ENCODE data around the gene CLEC17A. TPM values are rescaled to one million over a fixed set of nuclear protein-coding genes. Genes with fewer than 3 reads are reported as not detected.
"Not testable (repeated sequence)": the region's sequence is repeated elsewhere in the genome, so short reads cannot be mapped to it uniquely, and the experiment has no call there.

CLEC17A gene, protein sequence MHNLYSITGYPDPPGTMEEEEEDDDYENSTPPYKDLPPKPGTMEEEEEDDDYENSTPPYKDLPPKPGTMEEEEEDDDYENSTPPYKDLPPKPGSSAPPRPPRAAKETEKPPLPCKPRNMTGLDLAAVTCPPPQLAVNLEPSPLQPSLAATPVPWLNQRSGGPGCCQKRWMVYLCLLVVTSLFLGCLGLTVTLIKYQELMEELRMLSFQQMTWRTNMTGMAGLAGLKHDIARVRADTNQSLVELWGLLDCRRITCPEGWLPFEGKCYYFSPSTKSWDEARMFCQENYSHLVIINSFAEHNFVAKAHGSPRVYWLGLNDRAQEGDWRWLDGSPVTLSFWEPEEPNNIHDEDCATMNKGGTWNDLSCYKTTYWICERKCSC
- under 1 TPM in 2 of 4 donors, not detected in 2; 0.23 to 0.26 TPM for polyA plus RNA-seq (ENCODE audit: insufficient read length in 4 of 4)

DNA sequence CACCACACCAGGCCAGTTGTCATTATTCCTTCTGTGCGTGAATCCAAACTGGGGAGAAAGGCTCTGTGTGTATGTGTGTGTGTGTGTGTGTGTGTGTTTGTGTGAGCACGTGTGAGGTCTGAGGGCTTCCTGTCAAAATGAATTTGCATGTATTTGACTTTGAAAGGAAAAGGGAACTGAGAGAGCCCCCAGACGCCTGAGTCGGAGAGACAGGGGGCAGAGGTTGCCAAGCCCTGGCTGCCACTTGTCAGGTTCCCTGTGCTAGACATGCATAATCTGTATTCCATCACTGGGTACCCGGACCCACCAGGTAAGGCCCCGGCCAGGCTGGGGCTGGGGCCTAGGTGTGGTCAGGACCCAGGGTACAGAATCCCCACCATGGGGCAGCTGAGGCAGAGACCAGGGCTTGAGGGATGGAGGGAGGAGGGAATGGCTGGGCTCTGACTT is at the start of gene CLEC17A:
TSS of gene CLEC17A (plus strand) at position 191 of the 447 bp plus-strand sequence. CDS start at position 268, 77 bp downstream.
- DNase-seq (ENCODE audit: low read depth in 4 of 4, low spot score in 2 of 4): no peak

DNA sequence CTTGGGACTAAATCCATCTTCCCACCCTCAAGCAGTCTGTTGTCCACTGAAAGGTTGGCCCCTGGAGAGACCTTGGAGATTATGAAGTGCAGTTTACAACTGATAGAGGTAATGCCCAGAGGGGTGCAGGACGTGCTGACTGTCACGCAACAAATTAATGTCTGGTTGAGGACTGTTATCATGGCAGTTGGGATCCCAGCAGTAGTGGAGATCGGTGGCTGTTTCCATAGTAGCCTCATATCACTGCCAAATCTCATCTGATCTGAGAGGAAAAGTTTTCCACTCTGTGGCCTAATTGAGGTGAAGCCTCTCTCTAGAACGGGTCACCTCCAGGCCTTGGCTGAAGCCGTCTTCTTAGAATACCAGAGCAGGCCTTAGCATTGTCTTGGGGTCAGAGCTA is 49.4 kb upstream of the CLEC17A start:
- no peak for DNase-seq (ENCODE audit: low read depth in 4 of 4, low spot score in 2 of 4)

DNA sequence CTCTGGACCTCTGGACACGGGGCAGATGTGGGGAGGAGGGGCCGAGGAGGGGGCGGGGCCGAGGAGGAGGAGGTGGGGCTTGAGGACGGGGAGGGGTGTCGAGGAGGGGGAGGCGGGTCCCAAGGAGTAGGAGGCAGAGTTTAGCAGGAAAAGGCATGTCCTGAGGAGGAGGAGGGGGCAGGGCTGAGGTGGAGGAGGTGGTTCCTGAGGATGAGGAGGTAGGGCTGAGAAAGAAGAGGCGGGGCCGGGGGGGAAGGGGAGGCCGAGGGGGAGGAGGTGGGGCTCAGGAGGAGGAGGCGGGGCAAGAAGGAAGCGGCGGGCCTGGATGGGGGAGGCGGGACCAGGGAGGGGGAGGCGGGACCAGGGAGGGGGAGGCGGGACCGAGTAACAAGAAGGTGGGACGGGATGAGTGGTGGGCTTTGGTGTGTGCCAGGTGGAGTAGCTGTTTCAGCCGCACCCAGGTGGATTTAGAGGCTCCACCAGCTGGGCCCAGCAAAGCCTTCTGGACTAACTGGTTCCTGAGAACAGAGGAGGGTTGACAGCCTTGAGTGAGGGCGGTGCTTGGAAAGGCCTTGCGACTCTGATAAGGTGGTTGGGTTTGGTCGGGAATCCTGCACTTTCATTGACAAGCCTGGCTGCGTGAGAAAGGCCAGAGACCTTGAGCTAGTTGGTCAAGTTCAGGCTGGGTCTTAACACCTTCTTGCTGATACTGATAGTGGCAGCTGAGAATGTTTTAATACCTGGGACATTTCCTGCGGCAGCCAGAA is 45.8 kb upstream of the CLEC17A start:
- DNase-seq (ENCODE audit: low read depth in 4 of 4, low spot score in 2 of 4): no peak

DNA sequence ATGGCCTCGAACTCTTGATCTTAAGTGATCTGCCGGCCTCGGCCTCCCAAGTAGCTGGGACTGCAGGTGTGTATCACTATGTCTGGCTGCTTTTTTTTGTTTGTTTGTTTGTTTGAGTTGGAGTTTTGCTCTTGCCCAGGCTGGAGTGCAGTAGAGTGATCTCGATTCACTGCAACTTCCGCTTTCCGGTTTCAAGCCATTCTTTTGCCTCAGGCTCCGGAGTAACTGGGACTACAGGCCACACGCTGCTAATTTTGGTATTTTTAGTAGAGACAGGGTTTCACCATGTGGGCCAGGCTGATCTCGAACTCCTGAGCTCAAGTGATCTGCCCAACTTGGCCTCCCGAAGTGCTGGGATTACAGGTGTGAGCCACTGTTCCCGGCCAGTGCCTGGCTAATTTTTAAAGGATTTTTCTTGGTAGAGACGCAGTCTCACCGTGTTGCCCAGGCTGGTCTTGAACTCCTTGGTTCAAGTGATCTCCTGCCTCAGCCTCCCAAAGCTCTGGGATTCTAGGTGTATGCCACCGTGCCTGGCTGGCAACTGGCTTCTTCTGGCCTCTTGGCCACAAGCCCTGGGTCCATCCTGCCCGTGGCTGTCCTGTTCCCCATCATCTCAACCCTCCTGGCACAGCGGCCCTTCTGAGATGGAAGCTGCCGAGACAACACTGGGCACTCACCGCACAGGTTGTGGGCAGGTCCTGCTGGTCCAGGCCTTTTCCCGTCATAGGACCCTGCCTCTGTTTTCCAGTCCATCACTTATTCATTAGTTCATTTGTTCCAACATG is 42.0 kb upstream of the CLEC17A start:
- DNase-seq (ENCODE audit: low read depth in 4 of 4, low spot score in 2 of 4): no peak

DNA sequence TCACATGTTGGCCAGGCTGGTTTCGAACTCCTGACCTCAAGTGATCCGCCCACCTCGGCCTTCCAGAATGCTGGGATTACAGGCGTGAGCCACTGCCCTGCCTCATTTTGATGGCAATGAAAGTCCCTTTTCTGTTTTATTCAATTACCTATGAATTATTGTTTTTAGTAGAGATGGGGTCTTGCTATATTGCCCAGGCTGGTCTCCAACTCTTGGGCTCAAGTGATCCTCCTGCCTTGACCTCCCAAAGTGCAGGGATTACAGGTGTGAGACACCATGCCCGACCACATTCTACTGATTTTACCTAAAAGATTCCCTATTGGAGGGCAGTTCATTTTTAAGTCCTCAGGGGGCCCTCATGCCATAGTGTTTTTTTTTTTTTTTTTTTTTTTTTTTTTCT is 40.9 kb upstream of the CLEC17A start:
- DNase-seq (ENCODE audit: low read depth in 4 of 4, low spot score in 2 of 4): not testable (repeated sequence)

DNA sequence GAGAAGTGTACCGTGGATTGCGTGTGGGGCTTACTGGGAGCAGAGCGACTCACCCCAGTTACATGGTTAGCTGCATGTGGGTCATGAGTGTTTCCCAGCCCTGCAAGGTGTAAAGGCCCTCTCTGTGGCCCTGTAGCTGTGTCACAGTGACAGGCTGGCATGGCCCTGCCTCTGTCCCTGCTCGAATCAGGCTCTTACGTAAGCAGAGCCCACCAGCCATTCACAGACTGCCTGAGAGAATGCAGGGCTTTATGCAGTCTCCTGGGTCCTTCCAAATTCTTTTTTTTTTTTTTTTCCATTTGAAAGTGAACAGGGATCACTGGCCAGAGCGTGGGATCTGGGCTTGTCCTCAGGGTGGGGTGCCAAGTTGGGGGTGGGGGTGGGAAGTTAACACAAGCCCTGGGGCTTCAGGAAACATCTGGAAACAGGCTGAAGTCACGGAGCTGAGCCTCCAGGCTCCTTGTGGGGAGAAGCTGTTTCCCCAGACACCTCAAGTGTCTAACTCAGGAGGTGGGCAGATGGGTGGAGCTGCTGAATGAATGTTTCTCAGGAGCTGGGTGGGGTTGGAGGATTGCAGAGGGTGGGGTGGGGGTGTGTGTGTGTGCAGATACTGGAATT is 40.1 kb upstream of the CLEC17A start:
- DNase-seq (ENCODE audit: low read depth in 4 of 4, low spot score in 2 of 4): no peak

DNA sequence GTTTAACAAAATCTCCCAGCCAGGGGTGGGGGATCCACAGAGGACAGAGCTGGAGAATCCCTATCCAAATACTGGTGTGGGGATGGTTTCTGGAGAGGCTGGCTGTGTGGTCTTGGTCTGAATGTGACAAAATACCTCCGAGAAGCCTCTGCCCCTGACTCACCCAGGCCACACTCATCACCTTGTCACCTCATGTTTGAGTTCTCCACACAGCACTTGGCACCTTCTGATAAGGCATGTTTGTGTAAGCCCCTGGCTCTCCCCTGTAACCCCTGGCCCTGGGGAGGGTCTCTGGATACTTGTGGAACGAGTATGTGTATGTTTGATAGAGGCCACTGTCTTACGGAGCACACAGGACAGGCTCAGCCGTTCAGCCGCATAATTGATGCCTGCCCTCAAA is 38.8 kb upstream of the CLEC17A start:
- no peak for DNase-seq (ENCODE audit: low read depth in 4 of 4, low spot score in 2 of 4)

DNA sequence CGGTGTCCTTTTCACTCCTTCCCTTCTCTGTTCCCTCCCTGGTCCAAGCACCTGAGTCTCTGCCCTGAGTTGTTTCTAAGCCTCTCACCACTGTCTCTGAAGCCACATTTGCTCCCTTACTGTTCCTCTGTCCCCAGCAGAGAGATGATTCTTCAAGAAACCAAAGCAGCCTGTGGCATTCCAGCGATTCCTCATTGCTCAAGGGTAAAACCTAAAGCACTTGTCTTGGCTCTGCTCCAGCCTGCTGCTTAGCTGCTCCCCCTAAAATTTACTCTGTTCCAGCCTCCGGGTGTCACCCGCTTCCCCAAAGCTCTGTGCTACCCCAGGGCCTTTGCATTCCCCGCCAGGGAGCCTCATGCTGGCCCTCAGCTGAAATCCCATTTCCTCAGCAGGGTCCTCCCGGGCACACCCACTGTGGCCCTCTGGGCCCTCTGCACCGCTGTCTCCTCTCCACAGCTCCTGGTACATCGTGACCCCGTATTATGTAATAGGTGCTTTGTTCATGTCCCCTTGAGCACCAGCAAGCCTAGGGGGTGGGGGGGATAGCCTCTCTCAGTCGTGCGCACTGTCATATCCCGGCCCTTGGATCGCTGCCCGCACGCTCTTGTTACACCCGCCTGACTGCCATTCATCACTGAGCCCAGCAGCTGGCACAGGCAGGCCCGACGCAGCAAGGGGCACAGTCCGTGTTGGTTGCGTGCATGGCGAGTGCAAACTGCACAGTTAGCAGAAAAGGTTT is 37.7 kb upstream of the CLEC17A start:
- no peak for DNase-seq (ENCODE audit: low read depth in 4 of 4, low spot score in 2 of 4)

DNA sequence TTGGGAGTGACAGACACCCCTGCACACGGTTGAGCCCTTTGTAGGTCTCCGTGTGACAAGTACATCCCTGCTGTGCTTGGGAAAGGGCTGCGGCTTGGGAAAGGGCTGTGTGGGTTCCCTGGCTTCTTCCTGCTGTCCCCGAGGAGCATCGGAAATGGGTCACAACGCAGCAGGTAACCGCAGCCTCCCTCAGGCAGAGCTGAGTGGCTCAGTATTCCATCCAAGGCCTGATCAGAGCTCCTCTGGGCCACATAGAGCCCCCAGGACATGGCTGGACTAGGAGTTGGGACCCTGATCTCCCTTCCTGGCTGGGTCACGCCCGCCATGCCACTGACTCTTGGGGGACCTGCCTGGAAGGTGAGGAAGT is 37.2 kb upstream of the CLEC17A start:
- no peak for DNase-seq (ENCODE audit: low read depth in 4 of 4, low spot score in 2 of 4)

DNA sequence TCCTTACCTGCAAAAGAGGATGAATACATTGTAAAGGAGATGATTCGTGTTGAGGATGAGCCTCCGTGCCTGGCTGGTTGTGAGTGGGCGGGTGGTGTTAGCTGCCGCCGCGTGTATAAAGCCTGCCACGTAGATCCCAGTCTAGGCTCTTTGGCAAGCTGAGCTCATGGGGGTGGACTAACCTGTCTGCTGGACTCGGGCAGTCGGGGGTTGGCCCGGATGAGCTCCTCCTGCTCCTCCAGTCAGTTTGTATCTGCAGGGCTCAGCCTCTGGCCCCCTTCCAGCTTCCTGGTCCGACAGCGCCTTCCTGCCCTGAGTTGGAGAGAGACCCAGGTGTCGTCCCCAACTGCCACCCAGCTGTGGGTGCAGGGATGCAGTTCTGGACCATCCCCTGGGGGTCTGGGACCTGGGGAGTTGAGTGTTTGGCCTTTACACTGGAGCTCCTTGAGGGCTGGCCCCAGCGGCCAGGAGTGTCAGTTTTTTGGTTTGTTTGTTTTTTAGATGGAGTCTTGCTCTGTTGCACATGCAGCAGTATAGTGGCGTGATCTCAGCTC is 32.6 kb upstream of the CLEC17A start:
- no peak for DNase-seq (ENCODE audit: low read depth in 4 of 4, low spot score in 2 of 4)

DNA sequence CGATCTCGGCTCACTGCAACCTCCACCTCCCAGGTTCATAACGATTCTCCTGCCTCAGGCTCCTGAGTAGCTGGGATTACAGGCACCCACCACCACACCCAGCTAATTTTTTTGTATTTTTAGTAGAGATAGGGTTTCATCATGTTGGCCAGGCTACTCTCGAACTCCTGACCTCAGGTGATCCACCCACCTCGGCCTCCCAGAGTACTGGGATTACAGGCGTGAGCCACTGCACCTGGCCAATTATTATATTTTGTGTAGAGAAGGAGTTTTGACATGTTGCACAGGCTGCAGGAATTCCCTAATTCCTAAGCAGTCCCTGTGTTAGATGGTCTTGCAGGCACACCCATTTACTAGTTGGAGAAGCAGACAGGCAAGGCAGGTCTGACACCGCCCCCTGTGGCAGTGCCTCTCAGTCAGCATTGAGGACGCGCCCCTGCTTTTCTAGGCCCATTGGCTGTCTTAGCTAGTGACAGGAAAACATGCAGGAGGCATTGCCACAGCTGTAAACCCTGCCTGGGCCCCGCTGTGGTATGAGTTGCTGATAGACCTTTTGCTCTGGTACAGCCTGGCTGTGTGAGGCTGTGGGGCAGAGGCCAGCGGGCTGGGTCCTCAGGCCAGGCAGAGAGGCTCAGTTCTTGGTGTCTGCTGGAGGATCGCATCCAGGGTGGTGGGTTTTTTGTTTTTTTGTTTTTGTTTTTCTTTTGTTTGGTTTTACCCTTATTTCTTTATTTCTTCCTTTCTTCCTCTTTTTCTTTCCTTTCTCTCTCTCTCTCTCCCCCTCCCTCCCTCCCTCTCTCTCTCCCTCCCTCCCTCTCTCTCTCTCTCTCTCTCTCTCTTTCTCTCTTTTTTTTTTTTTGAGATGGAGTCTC is 31.5 kb upstream of the CLEC17A start:
- DNase-seq (ENCODE audit: low read depth in 4 of 4, low spot score in 2 of 4): not testable (repeated sequence)

DNA sequence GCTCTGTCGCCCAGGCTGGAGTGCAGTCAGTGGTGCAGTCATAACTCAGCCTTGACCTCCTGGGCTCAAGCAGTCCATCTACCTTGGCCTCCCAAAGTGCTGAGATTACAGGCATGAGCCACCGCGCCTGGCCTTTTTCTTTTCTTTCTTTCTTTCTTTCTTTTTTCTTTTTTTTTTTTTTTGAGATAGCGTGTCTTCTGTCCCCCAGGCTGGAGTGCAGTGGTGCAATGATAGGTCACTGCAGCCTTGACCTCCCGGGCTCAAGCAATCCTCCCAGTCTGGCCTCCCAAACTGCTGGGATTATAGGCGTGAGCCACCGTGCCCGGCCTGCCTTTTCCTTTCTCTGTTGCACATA is 30.9 kb upstream of the CLEC17A start:
- DNase-seq (ENCODE audit: low read depth in 4 of 4, low spot score in 2 of 4): not testable (repeated sequence)

DNA sequence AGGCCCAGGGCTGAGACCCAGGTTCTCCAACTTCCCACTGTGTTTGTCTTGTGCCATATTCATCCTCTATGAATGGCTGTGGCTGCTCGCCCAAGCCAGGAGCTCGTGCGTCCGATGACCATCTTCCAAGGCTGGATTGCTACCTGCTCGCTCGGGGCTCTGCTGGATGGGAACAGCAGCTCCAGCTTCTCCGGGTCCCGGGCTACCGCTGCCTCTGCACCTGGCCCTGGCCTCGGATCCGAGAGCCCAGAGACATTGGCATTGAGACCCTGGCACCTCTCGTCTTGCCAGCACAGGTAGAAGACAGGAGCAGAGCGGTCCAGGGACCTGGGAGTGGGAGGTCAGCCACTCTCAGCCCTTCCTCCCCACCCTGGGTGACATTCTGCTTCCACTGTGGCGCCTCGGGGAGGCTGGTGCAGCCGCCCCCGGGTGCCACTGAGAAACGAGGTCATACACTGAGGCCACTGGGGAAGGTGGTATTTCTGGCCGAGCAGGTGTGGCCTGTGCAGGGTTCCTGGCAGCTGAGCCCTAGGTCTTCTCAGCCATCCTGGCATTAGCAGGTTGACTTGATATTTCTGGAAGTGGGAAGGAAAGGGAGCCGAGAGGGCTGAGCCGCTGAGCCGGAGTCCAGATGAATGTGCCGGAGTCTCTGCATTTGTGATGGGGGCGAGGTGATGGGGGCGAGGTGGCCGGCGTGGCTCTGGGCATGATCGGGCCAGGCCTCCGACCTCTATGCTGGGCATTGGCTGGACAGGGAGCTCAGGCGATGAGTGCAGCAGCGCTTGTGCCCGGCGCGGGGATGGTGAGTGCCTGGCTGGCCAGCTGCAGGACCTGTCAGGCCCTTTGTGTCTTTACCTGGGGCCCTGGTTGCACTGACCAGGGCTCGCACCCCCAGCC is 29.6 kb upstream of the CLEC17A start:
- DNase-seq (ENCODE audit: low read depth in 4 of 4, low spot score in 2 of 4): no peak

DNA sequence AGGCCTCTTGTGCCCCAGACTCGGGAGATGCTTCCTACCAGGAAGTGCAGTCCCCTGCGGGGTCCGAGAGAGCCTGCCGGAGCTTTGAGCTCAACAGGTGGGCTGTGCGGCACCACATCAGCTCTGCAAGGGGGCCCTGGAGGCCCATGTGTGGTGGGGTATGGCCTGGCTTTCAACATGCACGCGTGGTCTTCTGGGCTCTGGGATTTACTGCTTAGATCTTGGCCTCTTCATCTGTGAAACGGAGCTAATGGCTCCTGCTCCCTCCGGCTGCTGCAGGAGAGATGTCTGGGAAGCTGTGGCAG is 29.0 kb upstream of the CLEC17A start:
- no peak for DNase-seq (ENCODE audit: low read depth in 4 of 4, low spot score in 2 of 4)

DNA sequence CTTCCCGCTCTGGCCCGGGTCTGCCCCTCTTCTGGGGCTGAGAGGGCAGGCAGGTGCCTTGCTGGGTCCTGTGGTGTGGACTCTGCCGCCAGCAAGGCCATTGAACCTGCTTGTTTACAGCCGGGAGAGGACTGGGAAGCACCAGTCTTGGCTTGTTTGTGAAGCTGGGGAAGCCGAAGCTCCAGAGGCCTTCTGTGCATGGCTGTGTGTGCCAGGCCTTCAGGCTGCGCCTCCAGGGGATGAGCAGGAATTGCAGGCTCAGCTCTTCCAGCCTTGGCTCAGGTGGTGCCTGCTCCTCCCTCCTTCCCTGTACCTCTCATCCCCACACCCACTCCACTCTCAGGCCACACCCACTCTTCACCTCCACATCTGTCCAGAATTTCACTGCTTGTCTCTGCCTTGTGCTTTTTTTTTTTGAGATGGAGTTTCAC is 28.5 kb upstream of the CLEC17A start:
- no peak for DNase-seq (ENCODE audit: low read depth in 4 of 4, low spot score in 2 of 4)

DNA sequence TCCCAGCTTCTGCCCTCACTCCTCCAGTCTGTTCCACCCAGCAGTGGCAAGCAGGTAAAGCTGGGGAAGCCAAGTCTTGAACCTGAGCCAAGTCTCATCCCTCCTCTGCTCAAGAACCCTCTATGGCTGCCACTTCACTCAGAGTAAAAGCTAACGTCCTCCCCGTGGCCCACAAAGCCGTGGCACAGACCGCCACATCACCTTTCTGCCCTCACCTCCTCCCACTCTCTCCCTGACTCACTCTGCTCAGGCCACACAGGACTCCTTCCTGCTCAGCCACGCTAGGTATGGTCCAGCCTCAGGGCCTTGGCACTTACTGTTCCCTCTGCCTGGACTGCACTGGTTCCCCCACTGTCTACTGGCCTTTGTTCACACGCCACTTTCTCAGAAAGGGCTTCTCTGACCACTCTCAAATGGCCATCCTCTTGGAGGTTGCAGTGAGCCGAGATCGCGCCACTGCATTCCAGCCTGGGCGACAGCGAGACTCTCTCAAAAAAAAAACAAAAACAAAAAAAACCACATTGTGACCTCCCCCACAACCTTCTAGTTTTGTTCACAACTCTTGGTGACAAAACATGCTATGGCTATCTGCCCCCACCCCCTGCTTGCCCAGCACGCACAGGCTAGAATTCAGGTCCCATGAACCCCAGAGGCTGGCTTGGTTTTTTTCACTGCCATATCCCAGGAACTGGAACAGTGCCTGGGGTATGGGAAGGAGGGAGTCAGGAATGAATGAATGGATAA is 26.8 kb upstream of the CLEC17A start:
- no peak for DNase-seq (ENCODE audit: low read depth in 4 of 4, low spot score in 2 of 4)

DNA sequence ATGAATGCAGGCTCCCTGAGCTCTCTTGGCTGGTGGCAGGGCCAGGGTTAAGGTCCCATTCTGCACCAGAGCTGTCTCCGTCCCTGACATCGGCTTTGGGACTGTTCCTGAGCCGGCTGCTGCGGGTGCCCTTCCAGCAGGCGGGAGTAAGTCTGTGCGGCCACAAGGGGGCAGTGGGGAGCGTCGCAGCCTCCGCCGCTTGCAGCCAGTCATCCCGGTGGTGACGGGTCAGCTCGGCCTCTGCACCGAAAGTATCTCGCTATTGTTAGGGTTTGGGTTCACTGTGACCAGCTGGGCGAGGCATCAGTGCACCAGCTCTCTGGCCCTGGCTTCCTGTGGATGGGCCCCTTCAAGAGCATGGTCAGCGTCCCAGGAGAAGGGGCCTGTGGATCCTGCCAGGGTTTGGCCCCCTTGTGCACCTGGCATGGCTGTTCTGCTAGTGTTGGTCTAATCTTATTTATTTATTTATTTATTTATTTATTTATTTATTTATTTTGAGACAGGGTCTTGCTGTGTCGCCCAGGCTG is 26.2 kb upstream of the CLEC17A start:
- no peak for DNase-seq (ENCODE audit: low read depth in 4 of 4, low spot score in 2 of 4)

Data from left renal cortex interstitium (tissue), 4 donors.